Activated CD4-positive, alpha-beta T cell treated with anti-CD3 and anti-CD28 coated beads, Interleukin-2, amount 50 U/mL, for 4 hours (primary cell): ENCODE results near the gene CD209.
"Not testable (repeated sequence)": the region's sequence is repeated elsewhere in the genome, so short reads cannot be mapped to it uniquely, and the experiment has no call there.

Experiments used
- DNase-seq, 2 experiments: peaks; one replicate each; pipeline ENCODE4 v3.0.0-alpha.2; 2020

The CD209 gene, protein sequence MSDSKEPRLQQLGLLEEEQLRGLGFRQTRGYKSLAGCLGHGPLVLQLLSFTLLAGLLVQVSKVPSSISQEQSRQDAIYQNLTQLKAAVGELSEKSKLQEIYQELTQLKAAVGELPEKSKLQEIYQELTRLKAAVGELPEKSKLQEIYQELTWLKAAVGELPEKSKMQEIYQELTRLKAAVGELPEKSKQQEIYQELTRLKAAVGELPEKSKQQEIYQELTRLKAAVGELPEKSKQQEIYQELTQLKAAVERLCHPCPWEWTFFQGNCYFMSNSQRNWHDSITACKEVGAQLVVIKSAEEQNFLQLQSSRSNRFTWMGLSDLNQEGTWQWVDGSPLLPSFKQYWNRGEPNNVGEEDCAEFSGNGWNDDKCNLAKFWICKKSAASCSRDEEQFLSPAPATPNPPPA

GRCh38 chr19:7746903-7747884 is at the start of gene CD209:
CD209 (minus strand) TSS chr19:7747534; CDS start chr19:7747511, 23 bp downstream.
- no peak for DNase-seq

- no peak for DNase-seq
Measured at GRCh38 chr19:7795555-7796161, 48.3 kb upstream of the CD209 start.

GRCh38 chr19:7793493-7793892 is 46.2 kb upstream of the CD209 start:
- no peak for DNase-seq

- not testable (repeated sequence) for DNase-seq
Measured at GRCh38 chr19:7792701-7793100, 45.4 kb upstream of the CD209 start.

- DNase-seq: no peak
Measured at GRCh38 chr19:7792281-7792680, 44.9 kb upstream of the CD209 start.

- DNase-seq: no peak
Measured at GRCh38 chr19:7790416-7790815, 43.1 kb upstream of the CD209 start.

- DNase-seq: peak; percentile 29 to 30
Measured at GRCh38 chr19:7789447-7789846, 42.1 kb upstream of the CD209 start.

GRCh38 chr19:7788933-7789323 is 41.6 kb upstream of the CD209 start:
- DNase-seq: no peak

DNA sequence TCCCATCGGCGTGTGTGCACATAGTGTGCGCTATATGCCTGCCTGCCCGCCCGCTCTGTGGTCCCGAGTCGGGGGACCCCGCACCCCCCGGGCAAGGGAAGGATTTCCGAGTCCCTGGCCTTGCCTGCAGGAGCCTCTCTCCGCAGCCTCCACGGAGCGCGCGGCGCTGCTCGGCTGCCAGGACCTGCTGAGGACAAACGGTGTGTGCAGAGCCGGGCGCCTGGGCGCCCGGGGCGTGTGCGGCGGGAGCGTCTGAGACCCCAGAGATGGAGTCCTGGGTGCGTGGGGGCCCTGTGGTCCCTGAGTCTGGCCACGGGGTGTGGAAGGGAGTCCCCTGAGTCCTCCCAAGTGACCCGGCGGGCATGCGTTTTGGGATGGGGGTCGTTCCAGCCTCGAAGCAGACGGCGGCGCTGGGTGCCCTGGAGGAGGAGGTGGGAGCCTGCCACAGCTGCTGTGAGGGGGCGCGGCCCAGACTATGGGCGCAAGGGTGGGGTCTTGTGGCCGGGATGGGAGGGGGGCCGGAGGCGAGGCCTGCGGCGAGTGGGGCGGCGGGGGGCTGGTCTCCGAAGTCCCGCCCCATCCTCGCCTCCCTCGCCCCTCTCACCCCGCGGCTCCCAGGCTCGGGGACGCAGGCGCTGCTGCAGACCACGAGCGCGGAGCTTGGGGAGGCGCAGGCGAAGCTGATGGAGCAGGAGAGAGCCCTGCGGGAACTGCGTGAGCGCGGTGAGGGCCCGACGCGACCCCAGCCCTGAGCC is 41.0 kb upstream of the CD209 start:
- no peak for DNase-seq

- no peak for DNase-seq
Measured at GRCh38 chr19:7787602-7788177, 40.4 kb upstream of the CD209 start.

DNA sequence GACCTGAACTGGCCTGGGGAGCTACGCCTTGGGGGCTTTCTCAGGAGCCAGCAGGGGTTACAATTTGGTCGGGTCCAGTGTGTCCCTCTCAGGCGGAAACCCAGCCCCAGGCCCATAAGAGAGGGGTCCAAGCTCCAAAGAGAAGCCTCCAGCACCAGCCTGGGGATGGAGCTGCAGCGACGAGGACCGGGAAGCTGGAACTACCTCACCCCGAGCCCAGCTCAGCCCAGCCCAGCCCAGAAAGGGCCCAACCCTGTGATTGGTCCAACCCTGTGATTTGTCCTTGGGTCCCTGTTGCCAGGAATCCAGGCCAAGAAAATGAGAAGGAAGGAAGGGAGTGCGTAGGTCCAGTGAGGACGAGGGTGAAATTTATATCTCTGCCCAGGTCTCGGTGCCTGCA is 39.8 kb upstream of the CD209 start:
- no peak for DNase-seq

DNA sequence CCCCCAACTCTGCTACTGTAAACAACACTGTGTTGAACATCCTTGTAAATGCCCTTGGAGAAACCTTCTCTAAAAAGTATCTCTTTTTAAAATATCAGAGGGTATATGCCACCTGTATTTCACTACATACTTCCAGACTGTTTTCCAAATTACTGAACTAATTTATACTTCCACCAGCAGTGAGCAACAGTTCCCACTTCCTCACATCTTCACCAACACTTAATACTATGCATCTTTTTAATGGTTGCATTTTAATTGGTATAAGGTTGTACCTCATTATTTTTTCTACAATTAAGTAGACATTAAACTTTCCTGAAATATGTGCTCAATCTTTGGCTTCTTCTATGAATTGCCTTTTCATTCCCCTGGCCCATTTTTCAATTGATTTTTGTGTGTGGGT is 37.5 kb upstream of the CD209 start:
- DNase-seq: no peak

DNA sequence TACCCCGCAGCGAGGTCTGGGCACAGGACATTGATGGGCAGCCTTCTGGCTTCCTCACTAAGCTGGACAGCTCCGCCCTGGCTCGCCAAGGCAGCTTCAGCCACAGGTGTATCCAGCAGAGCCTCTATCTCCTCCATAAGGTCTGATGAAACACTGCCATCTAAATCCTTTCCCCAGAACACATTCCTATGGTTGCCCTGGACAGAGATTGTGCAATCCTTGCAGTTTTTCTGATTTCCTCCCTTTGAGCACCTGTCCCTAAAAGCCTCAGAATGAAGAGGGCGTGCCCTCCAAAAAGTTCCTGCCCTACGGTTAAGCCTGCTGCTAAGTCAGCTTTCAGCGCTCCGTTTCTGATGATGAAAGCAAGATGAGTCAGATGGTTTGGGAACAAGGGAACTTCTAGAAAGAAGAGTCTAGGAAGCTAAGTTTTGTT is 36.7 kb upstream of the CD209 start:
- DNase-seq: no peak

DNA sequence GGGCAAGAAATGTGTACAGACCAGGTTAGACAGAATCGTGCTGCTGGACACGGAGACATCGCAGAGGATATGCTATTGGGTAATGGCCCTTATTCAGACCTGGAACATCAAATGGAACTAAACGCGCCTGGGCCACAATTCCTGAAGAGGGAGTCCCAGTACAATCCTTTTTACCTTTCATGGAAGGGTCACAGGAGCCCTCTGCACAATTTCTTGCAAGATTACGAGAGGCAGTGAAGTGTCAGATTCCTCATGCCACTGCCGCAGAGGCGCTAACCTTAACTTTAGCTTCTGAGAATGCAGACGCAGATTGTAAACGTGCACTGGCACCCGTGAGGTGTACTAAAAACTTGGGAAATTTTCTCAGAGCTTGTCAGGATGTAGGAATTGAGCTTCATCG is 33.8 kb upstream of the CD209 start:
- no peak for DNase-seq

GRCh38 chr19:7779631-7780486 is 32.5 kb upstream of the CD209 start:
- no peak for DNase-seq

- no peak for DNase-seq
Measured at GRCh38 chr19:7778081-7778480, 30.7 kb upstream of the CD209 start.

DNA sequence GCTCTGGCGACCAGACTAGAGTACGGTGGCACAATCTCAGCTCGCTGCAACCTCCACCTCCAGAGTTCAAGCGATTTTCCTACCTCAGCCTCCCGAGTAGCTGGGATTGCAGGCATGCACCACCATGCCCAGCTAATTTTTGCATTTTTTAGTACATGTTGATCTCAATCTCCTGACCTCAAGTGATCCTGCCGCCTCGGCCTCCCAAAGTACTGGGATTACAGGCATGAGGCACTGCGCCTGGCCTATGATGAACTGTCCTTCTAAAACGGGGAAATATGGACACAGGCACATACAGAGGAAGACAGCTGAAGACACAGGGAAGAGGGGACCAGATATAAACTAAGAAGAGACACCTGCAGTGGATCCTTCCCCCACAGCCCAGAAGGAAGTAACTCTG is 28.4 kb upstream of the CD209 start:
- DNase-seq: no peak

GRCh38 chr19:7773841-7774240 is 26.5 kb upstream of the CD209 start:
- DNase-seq: no peak

DNA sequence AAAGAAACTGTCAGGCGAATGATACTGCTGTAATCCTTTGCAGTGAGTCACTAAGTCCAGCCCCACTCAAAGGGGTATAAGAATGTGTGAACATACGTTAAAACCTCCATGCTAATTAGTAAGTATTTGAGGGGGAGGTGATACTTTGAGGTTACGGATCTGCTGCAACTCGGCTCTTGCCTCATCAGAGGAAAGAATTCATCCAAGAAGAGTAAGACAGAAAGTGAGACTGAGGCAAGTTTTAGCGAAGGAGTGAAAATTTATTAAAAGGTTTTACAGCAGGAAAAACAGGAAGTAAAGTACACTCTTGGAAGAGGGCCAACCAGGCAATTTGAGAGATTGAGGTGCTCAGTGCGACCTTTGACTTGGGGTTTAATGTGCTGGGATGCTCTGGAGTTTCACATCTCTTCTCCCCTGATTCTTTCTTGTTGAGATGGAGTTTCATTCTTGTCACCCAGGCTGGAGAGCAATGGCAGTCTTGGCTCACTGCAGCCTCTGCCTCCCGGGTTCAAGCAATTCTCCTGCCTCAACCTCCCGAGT is 25.5 kb upstream of the CD209 start:
- DNase-seq: no peak

DNA sequence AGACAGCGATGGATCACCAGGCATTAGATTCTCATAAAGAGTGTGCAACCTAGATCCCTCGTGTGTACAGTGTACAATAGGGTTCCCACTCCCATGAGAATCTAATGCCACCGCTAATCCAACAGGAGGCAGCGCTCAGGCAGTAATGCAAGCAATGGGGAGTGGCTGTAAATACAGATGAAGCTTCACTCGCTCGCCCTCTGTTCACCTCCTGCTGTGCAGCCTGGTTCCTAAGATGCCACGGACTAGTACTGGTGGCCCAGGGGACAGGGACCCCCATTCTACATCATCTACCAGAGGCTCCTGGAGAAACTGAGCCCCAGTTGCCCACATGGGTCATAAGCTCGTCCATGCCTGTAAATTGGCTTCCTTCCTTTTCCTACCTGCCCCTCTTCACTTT is 23.7 kb upstream of the CD209 start:
- no peak for DNase-seq

GRCh38 chr19:7769171-7769570 is 21.8 kb upstream of the CD209 start:
- no peak for DNase-seq
